NCI-H69 (cell line): ENCODE data around the gene KIF1C.

Experiments
- DNase-seq: peaks from one replicate; lab custom pipeline; 2025; lab: John Stamatoyannopoulos, UW

The KIF1C gene

GRCh38 chr17:4997302-4998026, at the start of gene KIF1C, which contains the start of gene INCA1:
KIF1C (plus strand) TSS chr17:4997950; CDS start chr17:5000247, 2,297 bp downstream.
INCA1 (minus strand) TSS chr17:4997522; CDS start chr17:4994437, 3,085 bp downstream.
- peak; percentile 89 for DNase-seq

- peak; percentile 86 for DNase-seq
Measured at GRCh38 chr17:4948166-4948930, 49.4 kb upstream of the KIF1C start, which contains the start of gene PFN1. PFN1 (minus strand) TSS chr17:4948530; CDS start chr17:4948394, 136 bp downstream.

GRCh38 chr17:4948931-4949320, 48.8 kb upstream of the KIF1C start:
- peak; percentile 91 for DNase-seq

- peak; percentile 81 for DNase-seq
Measured at GRCh38 chr17:4949321-4950074, 48.3 kb upstream of the KIF1C start.

GRCh38 chr17:4950075-4950745, 47.5 kb upstream of the KIF1C start:
- DNase-seq: no peak

- DNase-seq: peak; percentile 28
Measured at GRCh38 chr17:4950746-4951204, 47.0 kb upstream of the KIF1C start, which contains the start of gene ENO3. ENO3 (plus strand) TSS chr17:4951119; CDS start chr17:4951830, 711 bp downstream.

GRCh38 chr17:4951486-4951885, 46.3 kb upstream of the KIF1C start:
- no peak for DNase-seq

GRCh38 chr17:4953451-4953961, 44.2 kb upstream of the KIF1C start:
- no peak for DNase-seq

- no peak for DNase-seq
Measured at GRCh38 chr17:4955091-4955490, 42.7 kb upstream of the KIF1C start.

GRCh38 chr17:4956493-4957061, 41.2 kb upstream of the KIF1C start:
- DNase-seq: no peak

GRCh38 chr17:4958102-4958501, 39.6 kb upstream of the KIF1C start:
- no peak for DNase-seq

- no peak for DNase-seq
Measured at GRCh38 chr17:4959261-4959965, 38.3 kb upstream of the KIF1C start.

GRCh38 chr17:4960279-4960922, 37.3 kb upstream of the KIF1C start:
- DNase-seq: no peak

- DNase-seq: no peak
Measured at GRCh38 chr17:4965311-4965986, 32.3 kb upstream of the KIF1C start.

- DNase-seq: peak; percentile 97
Measured at GRCh38 chr17:4966844-4967538, 30.8 kb upstream of the KIF1C start.

- peak; percentile 93 for DNase-seq
Measured at GRCh38 chr17:4967539-4968485, 29.9 kb upstream of the KIF1C start, which contains the start of gene SPAG7. SPAG7 (minus strand) TSS chr17:4967817; CDS start chr17:4967804, 13 bp downstream.

- peak; percentile 14 for DNase-seq
Measured at GRCh38 chr17:4968486-4969046, 29.2 kb upstream of the KIF1C start.
